AG10803 (cell line): ENCODE data around the gene C17orf75.
A peak's percentile ranks its signal among the peaks of the same experiment; 100 is the strongest.
"Not testable (repeated sequence)": the region's sequence is repeated elsewhere in the genome, so short reads cannot be mapped to it uniquely, and the experiment has no call there.

Experiments used
- DNase-seq: peaks from one replicate; pipeline ENCODE4 v3.0.0; 2010; ENCODE audit warnings: low read depth
- H3K4me3 ChIP-seq: 2 replicates; pipeline ENCODE4 v1.5.1; 2011; ENCODE audit warnings: mild to moderate bottlenecking, low read length, control low read depth
- CTCF ChIP-seq: conservative IDR thresholded peaks from 2 replicates; pipeline ENCODE4 v1.5.1; 2011; ENCODE audit warnings: mild to moderate bottlenecking, low read length, control low read depth, inconsistent platforms

C17orf75 gene

GRCh38 chr17:32341857-32342602 is at the start of gene C17orf75:
TSS of gene C17orf75 (minus strand) at chr17:32342173. CDS start at chr17:32342139, 34 bp downstream.
- peak; percentile 75 for DNase-seq
- H3K4me3 ChIP-seq: peak within 1 kb of the TSS; percentile 71
- no peak for TF ChIP-seq CTCF

- DNase-seq: no peak
- TF ChIP-seq CTCF: no peak
- no peak overlapping the region for H3K4me3 ChIP-seq
Measured at GRCh38 chr17:32388613-32389459, 46.9 kb upstream of the C17orf75 start.

- DNase-seq, H3K4me3 ChIP-seq: not testable (repeated sequence)
Measured at GRCh38 chr17:32388128-32388527, 46.2 kb upstream of the C17orf75 start.

GRCh38 chr17:32386844-32387243 is 44.9 kb upstream of the C17orf75 start:
- no peak for DNase-seq
- H3K4me3 ChIP-seq: no peak overlapping the region
- no peak for TF ChIP-seq CTCF

GRCh38 chr17:32385971-32386370 is 44.0 kb upstream of the C17orf75 start:
- no peak for TF ChIP-seq CTCF
- no peak for DNase-seq
- no peak overlapping the region for H3K4me3 ChIP-seq

GRCh38 chr17:32385121-32385520 is 43.1 kb upstream of the C17orf75 start:
- TF ChIP-seq CTCF: no peak
- no peak for DNase-seq
- no peak overlapping the region for H3K4me3 ChIP-seq

GRCh38 chr17:32383926-32384434 is 42.0 kb upstream of the C17orf75 start:
- no peak for TF ChIP-seq CTCF
- no peak overlapping the region for H3K4me3 ChIP-seq
- no peak for DNase-seq
